GM12801 (cell line): ENCODE data around the gene KRT84.

Experiments used
- CTCF ChIP-seq: IDR thresholded peaks from one replicate; pipeline ENCODE4 v1.5.1; 2011; ENCODE audit warnings: control low read depth; ENCODE audit not compliant: insufficient read length; ENCODE audit errors: extremely low read depth

KRT84 gene

GRCh38 chr12:52344111-52344510, 41.3 kb downstream of the KRT84 start:
- no peak for TF ChIP-seq CTCF

GRCh38 chr12:52343550-52343949, 41.9 kb downstream of the KRT84 start:
- no peak for TF ChIP-seq CTCF

- TF ChIP-seq CTCF: no peak
Measured at GRCh38 chr12:52342781-52343490, 42.5 kb downstream of the KRT84 start.

GRCh38 chr12:52341066-52341580, 44.3 kb downstream of the KRT84 start:
- no peak for TF ChIP-seq CTCF

GRCh38 chr12:52338241-52338960, 47.1 kb downstream of the KRT84 start:
- TF ChIP-seq CTCF: no peak

- no peak for TF ChIP-seq CTCF
Measured at GRCh38 chr12:52337054-52337453, 48.4 kb downstream of the KRT84 start.

GRCh38 chr12:52336641-52337040, 48.8 kb downstream of the KRT84 start:
- no peak for TF ChIP-seq CTCF
